Subcutaneous abdominal adipose tissue (tissue), 5 donors: ENCODE measurements around the gene RBM38.

Experiments
- H3K27ac ChIP-seq: one replicate; pipeline ENCODE4 v1.7.0; 2013; ENCODE audit warnings: low read depth, mild to moderate bottlenecking, inconsistent platforms, low read length, moderate library complexity
- H3K27me3 ChIP-seq, 5 donors: one replicate each; pipeline ENCODE4 v1.7.0; 2013; ENCODE audit warnings: low read length in 5 of 5, inconsistent platforms in 1 of 5; ENCODE audit not compliant: control insufficient read depth in 5 of 5, insufficient read depth in 4 of 5
- H3K36me3 ChIP-seq, 5 donors: one replicate each; pipeline ENCODE4 v1.7.0; 2013; ENCODE audit warnings: low read length in 5 of 5; ENCODE audit not compliant: control insufficient read depth in 5 of 5, insufficient read depth in 5 of 5
- H3K4me1 ChIP-seq, 5 donors: one replicate each; pipeline ENCODE4 v1.7.0; 2013; ENCODE audit warnings: low read length in 5 of 5, mild to moderate bottlenecking in 3 of 5, moderate library complexity in 1 of 5; ENCODE audit not compliant: control insufficient read depth in 5 of 5, insufficient read depth in 5 of 5
- H3K4me3 ChIP-seq, 5 donors: one replicate each; pipeline ENCODE4 v1.7.0; 2013; ENCODE audit warnings: low read length in 5 of 5, low read depth in 1 of 5
- H3K9ac ChIP-seq, 5 donors: one replicate each; pipeline ENCODE4 v1.7.0; 2013; ENCODE audit warnings: low read length in 5 of 5, mild to moderate bottlenecking in 4 of 5, moderate library complexity in 3 of 5
- H3K9me3 ChIP-seq, 5 donors: one replicate each; pipeline ENCODE4 v1.7.0; 2013; ENCODE audit warnings: low read length in 5 of 5; ENCODE audit not compliant: control insufficient read depth in 5 of 5
- donor health status: healthy.
- donor health status: healthy.
- donor health status: healthy.
- donor health status: healthy.
- donor health status: healthy.

The RBM38 gene

GRCh38 chr20:57389695-57390603 lies 1.2 kb upstream of the RBM38 start:
- Histone ChIP-seq H3K27ac (no peak overlapping the region), H3K27me3 (no peaks in the 10 kb centered on the region), H3K4me1 (peaks cover 3 to 71% (median 44%) of the 10 kb centered on the region in 5 donors), H3K9me3 (peaks cover 0 to 7% (median 0%) of the 10 kb centered on the region in 5 donors), H3K36me3 (peaks cover 0 to 16% (median 5%) of the 10 kb centered on the region in 5 donors), H3K9ac (peak overlapping the region in 3 of 5 donors; percentile 64 to 68 (median 64)), H3K4me3 (peak overlapping the region in 4 of 5 donors; percentile 29 to 57 (median 52))

- Histone ChIP-seq H3K4me3 (peak overlapping the region; percentile 71 to 79 (median 74)), H3K27ac (no peak overlapping the region), H3K9ac (peak overlapping the region in 4 of 5 donors; percentile 26 to 74 (median 51)), H3K4me1 (peaks cover 8 to 80% (median 55%) of the 10 kb centered on the region in 5 donors), H3K36me3 (peaks cover 0 to 21% (median 6%) of the 10 kb centered on the region in 5 donors), H3K27me3 (no peaks in the 10 kb centered on the region), H3K9me3 (peaks cover 0 to 1% (median 0%) of the 10 kb centered on the region in 5 donors)
Measured at GRCh38 chr20:57391439-57392301, 474 bp downstream of the RBM38 start.

DNA sequence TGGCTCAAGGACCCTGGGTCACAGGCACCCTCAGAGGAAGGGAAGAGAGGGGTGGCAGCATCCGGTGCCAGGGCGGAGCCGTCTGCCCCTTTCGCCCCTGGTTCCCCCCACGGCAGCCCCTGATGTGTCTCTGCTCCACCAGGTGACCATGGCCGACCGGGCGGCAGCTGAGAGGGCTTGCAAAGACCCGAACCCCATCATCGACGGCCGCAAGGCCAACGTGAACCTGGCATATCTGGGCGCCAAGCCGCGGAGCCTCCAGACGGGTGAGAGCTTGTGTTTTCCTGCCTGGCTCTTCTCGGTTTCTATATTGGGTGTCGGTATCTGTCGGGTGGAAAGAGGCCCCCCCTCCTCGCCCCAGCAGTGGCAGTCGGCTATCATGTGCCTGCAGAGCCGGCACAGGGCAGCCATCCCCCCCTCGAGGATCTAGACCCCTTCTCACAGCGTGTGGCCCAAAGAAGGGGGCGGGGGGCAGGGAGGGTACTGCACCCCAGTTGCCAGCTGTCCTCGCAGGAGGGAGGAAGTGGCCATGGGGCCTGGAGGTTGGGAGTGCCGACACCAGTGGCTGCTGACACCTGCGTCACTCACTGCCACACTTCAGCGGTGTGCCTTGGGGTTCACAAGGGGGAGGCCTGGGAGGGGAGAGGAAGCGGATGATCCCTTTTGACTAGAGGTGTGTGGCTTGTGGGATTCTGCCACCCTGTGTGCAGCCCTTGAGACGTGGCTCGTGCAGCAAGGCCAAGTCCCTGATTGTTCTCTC lies 1.5 kb downstream of the RBM38 start:
- H3K9ac ChIP-seq = peak overlapping the region in 4 of 5 donors; percentile 26 to 74 (median 51)
- no peaks in the 10 kb centered on the region for H3K9me3 ChIP-seq
- no peak overlapping the region for H3K27ac ChIP-seq
- no peaks in the 10 kb centered on the region for H3K27me3 ChIP-seq
- H3K4me1 ChIP-seq = peaks cover 8 to 78% (median 53%) of the 10 kb centered on the region in 5 donors
- peak overlapping the region; percentile 48 to 79 (median 61) for H3K4me3 ChIP-seq
- peaks cover 0 to 31% (median 14%) of the 10 kb centered on the region in 5 donors for H3K36me3 ChIP-seq

DNA sequence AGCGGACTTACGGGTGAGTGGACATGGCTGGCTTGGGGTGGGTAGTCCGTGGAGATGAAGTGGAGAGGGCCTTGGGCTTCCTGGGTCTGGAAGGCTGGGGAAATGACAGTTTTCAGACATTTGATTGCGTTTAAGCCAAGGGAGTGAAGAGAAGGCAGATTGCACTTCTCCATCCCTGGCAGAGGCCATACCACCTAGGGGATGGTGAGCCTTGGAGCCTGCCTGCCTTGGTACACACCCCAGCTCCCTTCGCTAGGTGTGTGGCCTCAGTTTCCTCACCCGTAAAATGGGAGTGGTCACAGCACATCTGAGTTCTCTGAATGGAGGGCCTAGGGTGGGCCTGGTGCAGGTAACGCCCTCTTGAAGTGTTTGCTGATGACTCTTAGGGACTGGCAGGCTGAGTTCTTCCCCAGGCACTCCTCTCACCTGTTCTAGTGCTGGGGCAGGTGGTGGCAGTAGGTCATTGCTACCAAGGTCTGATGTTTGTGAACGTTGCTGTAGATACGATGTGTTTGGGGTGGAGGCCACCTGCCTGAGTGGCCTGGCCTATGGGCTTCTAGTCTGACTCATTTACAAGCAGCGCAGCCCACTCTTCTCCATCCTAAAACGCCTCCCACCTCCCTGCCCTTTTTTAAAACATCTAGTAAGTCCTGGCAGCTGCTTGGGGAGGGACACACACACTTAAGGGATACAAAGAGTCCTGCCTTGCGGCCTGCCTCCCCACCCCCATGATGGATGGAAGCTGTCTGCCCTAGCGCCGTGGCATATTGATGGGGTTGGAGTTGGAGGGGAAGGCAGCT lies 2.3 kb downstream of the RBM38 start:
- Histone ChIP-seq H3K4me3 (peak overlapping the region in 1 of 5 donors; percentile 48), H3K27ac (no peak overlapping the region), H3K4me1 (peaks cover 8 to 81% (median 62%) of the 10 kb centered on the region in 5 donors), H3K36me3 (peaks cover 0 to 35% (median 14%) of the 10 kb centered on the region in 5 donors), H3K9me3 (no peaks in the 10 kb centered on the region), H3K9ac (no peak overlapping the region), H3K27me3 (no peaks in the 10 kb centered on the region)

- Histone ChIP-seq H3K27me3 (no peaks in the 10 kb centered on the region), H3K4me1 (peaks cover 8 to 89% (median 69%) of the 10 kb centered on the region in 5 donors), H3K9me3 (no peaks in the 10 kb centered on the region), H3K27ac (peak overlapping the region; percentile 54), H3K36me3 (peaks cover 0 to 35% (median 14%) of the 10 kb centered on the region in 5 donors), H3K9ac (peak overlapping the region in 1 of 5 donors; percentile 49), H3K4me3 (no peak overlapping the region)
Measured at GRCh38 chr20:57394121-57395082, 3.2 kb downstream of the RBM38 start.

DNA sequence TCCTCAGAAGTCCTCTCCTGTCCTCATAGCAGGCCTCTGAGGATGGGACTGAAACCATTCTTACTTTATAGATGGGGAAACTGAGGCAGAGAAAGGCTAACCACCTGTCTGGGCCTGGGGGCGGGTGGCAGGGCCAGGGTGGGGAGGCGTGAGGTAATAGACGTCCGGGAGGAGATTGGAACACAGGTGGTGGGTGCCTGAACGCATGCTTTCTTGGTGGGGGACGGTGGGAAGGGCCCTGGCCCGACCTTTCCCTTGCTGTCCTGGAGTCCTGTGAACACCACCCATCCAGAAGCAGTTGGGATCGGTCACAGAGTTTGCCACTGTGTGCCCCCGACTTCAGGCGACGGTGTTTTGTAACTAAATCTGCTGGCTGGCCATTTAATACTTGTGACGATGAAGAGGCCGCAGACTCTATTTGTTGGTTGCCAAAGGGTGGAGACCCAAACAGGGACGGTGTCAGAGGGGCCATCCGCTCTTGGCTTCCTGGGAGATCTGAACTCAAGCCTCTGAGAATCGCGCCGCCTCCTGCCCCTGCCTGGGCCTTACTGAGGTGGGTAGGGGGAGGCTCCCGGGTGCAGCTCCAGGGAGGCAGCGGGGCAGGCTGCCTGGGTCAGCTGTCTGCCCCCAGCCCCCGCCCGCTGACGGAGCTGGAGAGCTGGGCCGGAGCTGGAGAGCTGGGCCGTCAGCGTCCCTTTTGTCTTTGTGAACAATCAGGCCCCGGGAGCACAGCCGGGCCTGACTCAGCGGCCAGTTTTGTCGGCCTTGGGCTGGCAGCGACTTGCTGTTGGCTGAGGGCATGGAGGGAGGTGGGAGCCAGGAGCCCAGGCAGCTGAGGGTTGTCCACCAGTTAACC lies 4.1 kb downstream of the RBM38 start:
- H3K27ac ChIP-seq = peak overlapping the region; percentile 54
- no peaks in the 10 kb centered on the region for H3K27me3 ChIP-seq
- peak overlapping the region in 2 of 5 donors; percentile 23 to 73 for H3K9ac ChIP-seq
- peaks cover 8 to 88% (median 69%) of the 10 kb centered on the region in 5 donors for H3K4me1 ChIP-seq
- peaks cover 0 to 37% (median 20%) of the 10 kb centered on the region in 5 donors for H3K36me3 ChIP-seq
- H3K9me3 ChIP-seq = no peaks in the 10 kb centered on the region
- peak overlapping the region in 2 of 5 donors; percentile 21 to 32 for H3K4me3 ChIP-seq

- Histone ChIP-seq H3K36me3 (peaks cover 0 to 47% (median 24%) of the 10 kb centered on the region in 5 donors), H3K9me3 (no peaks in the 10 kb centered on the region), H3K4me1 (peaks cover 8 to 81% (median 65%) of the 10 kb centered on the region in 5 donors), H3K9ac (no peak overlapping the region), H3K27ac (peak overlapping the region; percentile 54), H3K27me3 (no peaks in the 10 kb centered on the region), H3K4me3 (no peak overlapping the region)
Measured at GRCh38 chr20:57396212-57396983, 5.2 kb downstream of the RBM38 start.
